ENCODE data around the gene SLC7A5.

SLC7A5 gene

DNA sequence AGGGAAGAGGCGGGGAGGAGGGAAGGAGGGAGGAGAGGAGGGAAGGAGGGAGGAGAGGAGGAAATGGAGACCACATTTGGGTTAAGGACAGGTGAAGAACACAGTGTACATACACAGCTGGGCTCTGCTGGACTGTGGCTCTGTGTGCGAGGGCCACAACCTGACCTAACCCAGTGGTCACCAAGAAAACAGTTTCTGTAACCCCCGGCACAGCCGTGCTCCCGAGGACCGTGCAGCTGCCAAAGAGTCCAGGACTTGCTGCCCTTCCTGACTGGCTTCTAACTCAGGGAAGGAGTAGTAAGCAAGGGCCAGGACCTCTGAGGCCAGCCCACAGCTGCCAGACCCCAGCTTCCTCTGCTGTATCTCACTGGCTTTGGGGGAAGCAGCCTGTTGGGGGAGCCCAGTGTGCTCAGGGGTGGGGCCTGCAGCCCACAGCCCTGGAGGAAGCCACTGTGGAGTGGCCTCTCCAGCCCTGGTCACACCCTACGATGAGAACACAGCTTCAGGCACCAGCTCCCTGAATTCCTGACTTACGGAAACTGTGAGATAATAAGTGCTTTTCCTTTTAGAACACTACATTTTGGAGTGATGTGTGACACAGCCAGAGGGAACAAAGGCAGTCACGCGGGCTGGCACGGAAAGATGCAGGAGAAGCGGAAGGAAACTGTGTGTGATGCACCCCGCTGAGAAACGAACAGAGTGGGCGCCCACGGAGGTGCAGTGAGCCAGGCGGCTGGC lies 32.3 kb downstream of the SLC7A5 start:
- no peaks in the 10 kb centered on the region for H3K9me3 ChIP-seq (ENCODE audit: control insufficient read depth, low read length)
- H3K14ac ChIP-seq (ENCODE audit: low read length in 2 of 2) = peak overlapping the region in 1 of 2 experiments; percentile 14
- no peak overlapping the region for H3K9ac ChIP-seq (ENCODE audit: low read length)
- no peak overlapping the region for H2BK15ac ChIP-seq (ENCODE audit: low read depth, poor library complexity, severe bottlenecking)
- no peak overlapping the region for H2AFZ ChIP-seq (ENCODE audit: low read depth, low read length)
- H3K36me3 ChIP-seq (ENCODE audit: control insufficient read depth in 1 of 2, insufficient read depth in 2 of 2, low read depth in 1 of 2, low read length in 2 of 2) = peaks cover 9 to 97% of the 10 kb centered on the region in 2 experiments
- no peak overlapping the region for H2BK5ac ChIP-seq (ENCODE audit: low read depth, low read length, poor library complexity, severe bottlenecking)
- H3K4me1 ChIP-seq (ENCODE audit: control insufficient read depth, insufficient read depth, low read depth, low read length) = peaks cover 16% of the 10 kb centered on the region
- no peak for DNase-seq
- no peak overlapping the region for H4K8ac ChIP-seq (ENCODE audit: low read length)
- H4K91ac ChIP-seq (ENCODE audit: low read length) = no peak overlapping the region
- H2BK12ac ChIP-seq (ENCODE audit: low read length in 2 of 2) = no peak overlapping the region
- peaks cover 5% of the 10 kb centered on the region for H3K79me1 ChIP-seq (replicated peaks; ENCODE audit: low read length, poor library complexity, severe bottlenecking)
- H3K23ac ChIP-seq (ENCODE audit: low read length in 2 of 2) = no peak overlapping the region
- no peak overlapping the region for H3K18ac ChIP-seq (ENCODE audit: low read depth in 1 of 2, low read length in 2 of 2)
- no peaks in the 10 kb centered on the region for H3K27me3 ChIP-seq (ENCODE audit: control insufficient read depth in 1 of 2, insufficient read depth in 1 of 2, low read length in 2 of 2)
- H2AK5ac ChIP-seq (ENCODE audit: low read length, severe bottlenecking) = no peak overlapping the region
- 96% methylated on average over 17 of the region's 17 CpGs for WGBS
- H3K4me3 ChIP-seq (ENCODE audit: insufficient read depth in 1 of 2, low read depth in 1 of 2, low read length in 2 of 2) = no peak overlapping the region
- no peak overlapping the region for H2BK120ac ChIP-seq (ENCODE audit: low read depth, low read length)
- no peak overlapping the region for H3K4me2 ChIP-seq (ENCODE audit: low read length, poor library complexity, severe bottlenecking)
- H3K4ac ChIP-seq (ENCODE audit: low read depth in 1 of 2, low read length in 2 of 2) = no peak overlapping the region
- H3K27ac ChIP-seq (ENCODE audit: low read length, poor library complexity, severe bottlenecking) = no peak overlapping the region

DNA sequence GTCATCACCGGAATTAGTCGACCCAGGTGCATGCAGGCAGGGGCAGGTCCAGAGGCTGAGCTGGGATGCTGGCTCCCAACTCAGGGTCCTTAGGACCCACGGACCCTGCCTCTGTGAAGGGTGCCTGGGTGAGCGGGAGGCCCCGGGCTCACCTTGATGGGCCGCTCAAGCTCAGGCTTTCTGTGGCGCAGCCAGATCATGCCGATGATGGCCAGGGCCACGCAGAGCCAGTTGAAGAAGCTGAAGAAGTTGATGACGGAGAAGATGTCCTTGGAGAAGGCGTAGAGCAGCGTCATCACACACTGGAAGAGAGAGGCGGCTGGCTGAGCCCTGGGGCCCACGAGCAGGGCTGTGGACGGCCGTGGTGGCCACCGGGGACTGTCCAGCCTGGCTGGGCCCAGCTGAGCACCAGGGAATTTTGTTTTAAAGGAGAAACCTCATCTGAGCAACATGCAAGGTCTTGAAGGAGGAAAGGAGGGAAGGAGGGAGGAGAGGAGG lies 32.9 kb downstream of the SLC7A5 start:
- H4K91ac ChIP-seq (ENCODE audit: low read length) = no peak overlapping the region
- H3K36me3 ChIP-seq (ENCODE audit: control insufficient read depth in 1 of 2, insufficient read depth in 2 of 2, low read depth in 1 of 2, low read length in 2 of 2) = peaks cover 9 to 97% of the 10 kb centered on the region in 2 experiments
- no peak for DNase-seq
- no peak overlapping the region for H3K4me3 ChIP-seq (ENCODE audit: insufficient read depth in 1 of 2, low read depth in 1 of 2, low read length in 2 of 2)
- no peak overlapping the region for H2BK5ac ChIP-seq (ENCODE audit: low read depth, low read length, poor library complexity, severe bottlenecking)
- H4K8ac ChIP-seq (ENCODE audit: low read length) = no peak overlapping the region
- WGBS = 97% methylated on average over 17 of the region's 17 CpGs
- peaks cover 16% of the 10 kb centered on the region for H3K4me1 ChIP-seq (ENCODE audit: control insufficient read depth, insufficient read depth, low read depth, low read length)
- H3K9ac ChIP-seq (ENCODE audit: low read length) = no peak overlapping the region
- peaks cover 3% of the 10 kb centered on the region for H3K79me1 ChIP-seq (replicated peaks; ENCODE audit: low read length, poor library complexity, severe bottlenecking)
- H3K23ac ChIP-seq (ENCODE audit: low read length in 2 of 2) = no peak overlapping the region
- H2BK15ac ChIP-seq (ENCODE audit: low read depth, poor library complexity, severe bottlenecking) = no peak overlapping the region
- no peak overlapping the region for H3K18ac ChIP-seq (ENCODE audit: low read depth in 1 of 2, low read length in 2 of 2)
- H2BK120ac ChIP-seq (ENCODE audit: low read depth, low read length) = no peak overlapping the region
- no peak overlapping the region for H2BK12ac ChIP-seq (ENCODE audit: low read length in 2 of 2)
- no peak overlapping the region for H2AK5ac ChIP-seq (ENCODE audit: low read length, severe bottlenecking)
- H2AFZ ChIP-seq (ENCODE audit: low read depth, low read length) = no peak overlapping the region
- no peak overlapping the region for H3K14ac ChIP-seq (ENCODE audit: low read length in 2 of 2)
- no peaks in the 10 kb centered on the region for H3K9me3 ChIP-seq (ENCODE audit: control insufficient read depth, low read length)
- H3K27me3 ChIP-seq (ENCODE audit: control insufficient read depth in 1 of 2, insufficient read depth in 1 of 2, low read length in 2 of 2) = no peaks in the 10 kb centered on the region
- H3K4me2 ChIP-seq (ENCODE audit: low read length, poor library complexity, severe bottlenecking) = no peak overlapping the region
- H3K4ac ChIP-seq (ENCODE audit: low read depth in 1 of 2, low read length in 2 of 2) = no peak overlapping the region
- H3K27ac ChIP-seq (ENCODE audit: low read length, poor library complexity, severe bottlenecking) = no peak overlapping the region

GRCh38 chr16:87835882-87836331 lies 33.4 kb downstream of the SLC7A5 start:
- Histone ChIP-seq H3K79me1 (replicated peaks; ENCODE audit: low read length, poor library complexity, severe bottlenecking) (no peaks in the 10 kb centered on the region), H3K36me3 (ENCODE audit: control insufficient read depth in 1 of 2, insufficient read depth in 2 of 2, low read depth in 1 of 2, low read length in 2 of 2) (peaks cover 11 to 98% of the 10 kb centered on the region in 2 experiments), H2BK12ac (ENCODE audit: low read length in 2 of 2) (no peak overlapping the region), H3K4me3 (ENCODE audit: insufficient read depth in 1 of 2, low read depth in 1 of 2, low read length in 2 of 2) (no peak overlapping the region), H3K9ac (ENCODE audit: low read length) (no peak overlapping the region), H3K27me3 (ENCODE audit: control insufficient read depth in 1 of 2, insufficient read depth in 1 of 2, low read length in 2 of 2) (no peaks in the 10 kb centered on the region), H3K9me3 (ENCODE audit: control insufficient read depth, low read length) (no peaks in the 10 kb centered on the region), H3K18ac (ENCODE audit: low read depth in 1 of 2, low read length in 2 of 2) (no peak overlapping the region), H2BK120ac (ENCODE audit: low read depth, low read length) (no peak overlapping the region), H3K27ac (ENCODE audit: low read length, poor library complexity, severe bottlenecking) (no peak overlapping the region), H2BK15ac (ENCODE audit: low read depth, poor library complexity, severe bottlenecking) (no peak overlapping the region), H2AFZ (ENCODE audit: low read depth, low read length) (no peak overlapping the region), H4K91ac (ENCODE audit: low read length) (no peak overlapping the region), H2AK5ac (ENCODE audit: low read length, severe bottlenecking) (no peak overlapping the region), H3K23ac (ENCODE audit: low read length in 2 of 2) (no peak overlapping the region), H3K4me1 (ENCODE audit: control insufficient read depth, insufficient read depth, low read depth, low read length) (peaks cover 16% of the 10 kb centered on the region), H2BK5ac (ENCODE audit: low read depth, low read length, poor library complexity, severe bottlenecking) (no peak overlapping the region), H3K4ac (ENCODE audit: low read depth in 1 of 2, low read length in 2 of 2) (no peak overlapping the region), H4K8ac (ENCODE audit: low read length) (no peak overlapping the region), H3K4me2 (ENCODE audit: low read length, poor library complexity, severe bottlenecking) (no peak overlapping the region), H3K14ac (ENCODE audit: low read length in 2 of 2) (no peak overlapping the region)
- WGBS = 98% methylated on average over 20 of the region's 20 CpGs
- no peak for DNase-seq

DNA sequence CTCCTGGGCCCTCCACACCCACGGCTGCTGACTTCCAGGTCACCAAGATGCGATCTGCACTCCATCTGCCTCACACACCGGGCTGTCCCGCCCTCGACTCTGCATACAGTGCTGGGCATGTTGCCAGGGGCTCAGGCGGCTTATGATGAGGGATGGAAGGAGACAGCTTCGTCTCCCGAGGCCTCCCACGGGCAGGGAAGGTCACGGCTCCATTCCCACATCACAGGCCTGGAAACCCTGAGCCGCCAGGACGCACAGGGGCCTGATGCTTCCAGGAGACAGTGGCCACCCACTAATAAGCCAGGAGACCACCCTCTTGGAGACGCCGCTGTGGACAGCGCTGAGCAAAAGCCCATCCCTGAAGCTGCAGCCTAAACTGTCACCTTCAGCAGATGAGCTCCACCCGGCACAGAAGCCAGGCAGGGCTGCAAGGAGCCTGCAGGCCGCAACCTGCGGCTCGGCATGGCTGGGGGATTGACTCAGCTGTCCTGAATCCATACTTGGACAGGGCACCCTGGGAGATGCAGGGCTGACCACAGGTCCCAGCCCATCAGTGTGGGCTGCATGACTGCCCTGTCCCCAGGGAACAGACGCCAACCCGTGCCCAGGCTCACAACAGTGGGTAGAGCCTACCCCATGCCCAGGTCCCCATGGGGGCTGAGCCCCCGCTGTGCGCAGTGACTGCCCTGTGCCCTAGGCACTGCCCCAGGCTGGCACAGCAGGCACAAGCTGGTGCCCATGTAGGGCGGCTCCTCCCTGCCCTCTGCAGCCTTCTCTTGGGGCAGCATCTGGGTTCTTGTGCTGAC lies 34.4 kb downstream of the SLC7A5 start:
- no peak overlapping the region for H3K14ac ChIP-seq (ENCODE audit: low read length in 2 of 2)
- H3K4me2 ChIP-seq (ENCODE audit: low read length, poor library complexity, severe bottlenecking) = no peak overlapping the region
- H2BK12ac ChIP-seq (ENCODE audit: low read length in 2 of 2) = no peak overlapping the region
- H3K18ac ChIP-seq (ENCODE audit: low read depth in 1 of 2, low read length in 2 of 2) = no peak overlapping the region
- H3K9me3 ChIP-seq (ENCODE audit: control insufficient read depth, low read length) = no peaks in the 10 kb centered on the region
- H2AK5ac ChIP-seq (ENCODE audit: low read length, severe bottlenecking) = no peak overlapping the region
- no peak overlapping the region for H2BK120ac ChIP-seq (ENCODE audit: low read depth, low read length)
- WGBS = 88% methylated on average over 20 of the region's 24 CpGs
- H4K8ac ChIP-seq (ENCODE audit: low read length) = peak overlapping the region; percentile 43
- H3K4me3 ChIP-seq (ENCODE audit: insufficient read depth in 1 of 2, low read depth in 1 of 2, low read length in 2 of 2) = no peak overlapping the region
- H3K23ac ChIP-seq (ENCODE audit: low read length in 2 of 2) = peak overlapping the region in 1 of 2 experiments; percentile 46
- no peak overlapping the region for H2BK15ac ChIP-seq (ENCODE audit: low read depth, poor library complexity, severe bottlenecking)
- no peak overlapping the region for H3K9ac ChIP-seq (ENCODE audit: low read length)
- no peak overlapping the region for H3K4ac ChIP-seq (ENCODE audit: low read depth in 1 of 2, low read length in 2 of 2)
- H3K27ac ChIP-seq (ENCODE audit: low read length, poor library complexity, severe bottlenecking) = no peak overlapping the region
- no peak for DNase-seq
- H3K4me1 ChIP-seq (ENCODE audit: control insufficient read depth, insufficient read depth, low read depth, low read length) = peaks cover 18% of the 10 kb centered on the region
- peak overlapping the region; percentile 25 for H4K91ac ChIP-seq (ENCODE audit: low read length)
- no peaks in the 10 kb centered on the region for H3K79me1 ChIP-seq (replicated peaks; ENCODE audit: low read length, poor library complexity, severe bottlenecking)
- peaks cover 12 to 96% of the 10 kb centered on the region in 2 experiments for H3K36me3 ChIP-seq (ENCODE audit: control insufficient read depth in 1 of 2, insufficient read depth in 2 of 2, low read depth in 1 of 2, low read length in 2 of 2)
- H3K27me3 ChIP-seq (ENCODE audit: control insufficient read depth in 1 of 2, insufficient read depth in 1 of 2, low read length in 2 of 2) = no peaks in the 10 kb centered on the region
- H2AFZ ChIP-seq (ENCODE audit: low read depth, low read length) = no peak overlapping the region
- H2BK5ac ChIP-seq (ENCODE audit: low read depth, low read length, poor library complexity, severe bottlenecking) = no peak overlapping the region
